SK-N-MC (cell line): ENCODE measurements around the gene LEMD1.

Experiments used
- EZH2 ChIP-seq: fragments of 200-600 bp; sonication (generic); IDR thresholded peaks from one replicate; pipeline ENCODE4 v1.6.1; 2017; ENCODE audit warnings: antibody characterized with exemption
- FOXP2 ChIP-seq: optimal IDR thresholded peaks from 2 replicates; pipeline ENCODE3; 2011; ENCODE audit warnings: mild to moderate bottlenecking, moderate library complexity; ENCODE audit not compliant: insufficient read depth; ENCODE audit errors: extremely low read length, control extremely low read depth
- POLR2AphosphoS5 ChIP-seq: IDR thresholded peaks from 2 replicates; pipeline ENCODE4 v1.6.1; 2012; ENCODE audit warnings: mild to moderate bottlenecking, low read depth, low read length, borderline replicate concordance

- no peak for TF ChIP-seq EZH2
- TF ChIP-seq POLR2AphosphoS5, result no peak
- no peak for TF ChIP-seq FOXP2
Measured at GRCh38 chr1:205392650-205393049, 29.2 kb downstream of the LEMD1 start.
